Motor neuron (in vitro differentiated cells): ENCODE results near the gene CES3. TPM values are rescaled to one million over a fixed set of nuclear protein-coding genes. Genes with fewer than 3 reads are reported as not detected.
"Not testable (repeated sequence)": the region's sequence is repeated elsewhere in the genome, so short reads cannot be mapped to it uniquely, and the experiment has no call there.

Source experiments
- ATAC-seq, 8 experiments: fragments of 200-7000 bp; cut with Tn5 transposase; replicated peaks in 6 of 8; 2 replicates each; pipeline ENCODE4 v1.8.0; 2021; ENCODE audit warnings: mild to moderate bottlenecking in 8 of 8, moderate library complexity in 8 of 8
- H3K27ac ChIP-seq, 2 donors: fragments of 250-450 bp; sonication (Bioruptor Pico); 2 replicates each; pipeline ENCODE4 v1.9.0; 2021; ENCODE audit warnings: antibody characterized with exemption in 2 of 2, mild to moderate bottlenecking in 2 of 2, moderate library complexity in 1 of 2
- H3K4me1 ChIP-seq, 2 donors: fragments of 250-450 bp; sonication (Bioruptor Pico); replicated peaks in 1 of 2; 2 replicates each; pipeline ENCODE4 v1.6.1; 2021; ENCODE audit warnings: antibody characterized with exemption in 2 of 2, mild to moderate bottlenecking in 2 of 2, moderate library complexity in 1 of 2
- H3K4me3 ChIP-seq, 5 donors: fragments of 250-450 bp; sonication (Bioruptor Pico); 2 replicates each; pipeline ENCODE4 v1.9.0; 2021; ENCODE audit warnings: antibody characterized with exemption in 5 of 5, mild to moderate bottlenecking in 5 of 5, moderate library complexity in 4 of 5
- WGBS, 10 experiments: fragments of 450-650 bp; shearing (Covaris generic); methylation state at CpG; one replicate each; pipeline ENCODE4 v1.0.0; 2022; 5-methylcytosine and 5-hydroxymethylcytosine counted together
- in situ Hi-C, 9 experiments: fragments of 400-800 bp; cut with MboI; loops; one replicate each; pipeline ENCODE4 v1.15.0; 2021; ENCODE audit warnings: low sequenced_read_pairs in 9 of 9, low pct_unique_long_range_greater_than_20kb in 2 of 9; ENCODE audit not compliant: unreplicated experiment in 9 of 9
- total RNA-seq, 8 experiments: library from RNA; unstranded; fragments of 300-600 nt; gene quantifications; 2 replicates each; pipeline versions ENCODE4 v1.2.3 to v1.2.4, GENCODE V29; 2022

Gene CES3
- total RNA-seq, 8 experiments from 2014 or later, result 0.09 to 1.9 (median 0.53) TPM

GRCh38 chr16:66950437-66950836, 10.6 kb upstream of the CES3 start:
- H3K4me3 ChIP-seq, result no peak overlapping the region
- ATAC-seq, result no peak
- H3K4me1 ChIP-seq, result peaks cover 4 to 10% of the 10 kb centered on the region in 2 donors
- WGBS, 10 experiments, result 47 to 90% (median 68%) methylated on average over 1 to 2 of the region's 2 CpGs; no CpG with 5 or more reads in 2 of the 10 experiments
- in situ Hi-C loops, result loop anchor here in 8 of 9 experiments (10.0 to 25.0 kb wide), 2 partner anchors 204 to 212 kb away; partner anchors contain the start of genes B3GNT9 (in 8 of the 8), FBXL8 (in 8 of the 8), TRADD (in 8 of the 8) and HSF4 (in 7 of the 8)
- H3K27ac ChIP-seq, result no peak overlapping the region

GRCh38 chr16:66950971-66951790, 9.9 kb upstream of the CES3 start:
- in situ Hi-C loops, result loop anchor here in 8 of 9 experiments (10.0 to 25.0 kb wide), 2 partner anchors 204 to 211 kb away; partner anchors contain the start of genes B3GNT9 (in 8 of the 8), FBXL8 (in 8 of the 8), TRADD (in 8 of the 8) and HSF4 (in 7 of the 8)
- no peak for ATAC-seq
- peaks cover 4 to 10% of the 10 kb centered on the region in 2 donors for H3K4me1 ChIP-seq
- no peak overlapping the region for H3K4me3 ChIP-seq
- 37 to 100% (median 74%) methylated on average over 3 to 4 of the region's 4 CpGs for WGBS, 10 experiments
- H3K27ac ChIP-seq, result no peak overlapping the region

GRCh38 chr16:66952430-66953110, 8.5 kb upstream of the CES3 start:
- in situ Hi-C loops, result loop anchor here in 8 of 9 experiments (10.0 to 25.0 kb wide), 2 partner anchors 202 to 210 kb away; partner anchors contain the start of genes B3GNT9 (in 8 of the 8), FBXL8 (in 8 of the 8), TRADD (in 8 of the 8) and HSF4 (in 7 of the 8)
- no peak for ATAC-seq
- Histone ChIP-seq H3K27ac (no peak overlapping the region), H3K4me3 (no peak overlapping the region), H3K4me1 (peaks cover 4 to 9% of the 10 kb centered on the region in 2 donors)
- WGBS, 10 experiments, result 49 to 100% (median 61%) methylated on average over 1 to 6 of the region's 7 CpGs

GRCh38 chr16:66953462-66954096, 7.5 kb upstream of the CES3 start:
- WGBS, 10 experiments, result 20 to 100% (median 61%) methylated on average over 1 to 8 of the region's 10 CpGs; no CpG with 5 or more reads in 1 of the 10 experiments
- in situ Hi-C loops, result loop anchor here in 8 of 9 experiments (10.0 to 25.0 kb wide), 2 partner anchors 201 to 209 kb away; partner anchors contain the start of genes B3GNT9 (in 8 of the 8), FBXL8 (in 8 of the 8), TRADD (in 8 of the 8) and HSF4 (in 7 of the 8)

GRCh38 chr16:66954097-66954659, 6.9 kb upstream of the CES3 start:
- in situ Hi-C loops, result loop anchor here in 8 of 9 experiments (10.0 to 25.0 kb wide), 2 partner anchors 201 to 208 kb away; partner anchors contain the start of genes B3GNT9 (in 8 of the 8), FBXL8 (in 8 of the 8), TRADD (in 8 of the 8) and HSF4 (in 7 of the 8)
- peak; percentile 60 to 94 (median 79) for ATAC-seq
- H3K4me1 ChIP-seq, result peaks cover 0 to under 1% of the 10 kb centered on the region in 2 donors
- H3K4me3 ChIP-seq, result no peak overlapping the region
- 0 to 49% (median 14%) methylated on average over 2 to 7 of the region's 8 CpGs; no CpG with 5 or more reads in 1 of the 10 experiments for WGBS, 10 experiments
- no peak overlapping the region for H3K27ac ChIP-seq

More at GRCh38 chr16:66953462-66954096, 7.5 kb upstream of the CES3 start:
- H3K4me1 ChIP-seq, result peaks cover 2 to 4% of the 10 kb centered on the region in 2 donors
- ATAC-seq, result peak in 2 of 8 experiments; percentile 11 to 24
- no peak overlapping the region for H3K27ac ChIP-seq
- H3K4me3 ChIP-seq, result no peak overlapping the region

GRCh38 chr16:66955363-66956153, 5.5 kb upstream of the CES3 start:
- not testable (repeated sequence) for H3K4me1 ChIP-seq, H3K4me3 ChIP-seq, H3K27ac ChIP-seq, ATAC-seq
- in situ Hi-C loops, result loop anchor here in 8 of 9 experiments (10.0 to 25.0 kb wide), 2 partner anchors 199 to 207 kb away; partner anchors contain the start of genes B3GNT9 (in 8 of the 8), FBXL8 (in 8 of the 8), TRADD (in 8 of the 8) and HSF4 (in 7 of the 8)
- 62 to 100% (median 86%) methylated on average over 1 to 14 of the region's 17 CpGs; no CpG with 5 or more reads in 1 of the 10 experiments for WGBS, 10 experiments

- not testable (repeated sequence) for H3K27ac ChIP-seq, ATAC-seq, H3K4me3 ChIP-seq, H3K4me1 ChIP-seq
- in situ Hi-C loops, result loop anchor here in 8 of 9 experiments (10.0 to 25.0 kb wide), 2 partner anchors 199 to 206 kb away; partner anchors contain the start of genes B3GNT9 (in 8 of the 8), FBXL8 (in 8 of the 8), TRADD (in 8 of the 8) and HSF4 (in 7 of the 8)
- 60% methylated on average over 1 of the region's 1 CpG; no CpG with 5 or more reads in 9 of the 10 experiments for WGBS, 10 experiments
Measured at GRCh38 chr16:66956154-66956457, 5.0 kb upstream of the CES3 start.

- ATAC-seq, result no peak
- in situ Hi-C loops, result loop anchor here in 8 of 9 experiments (10.0 to 25.0 kb wide), 2 partner anchors 196 to 203 kb away; partner anchors contain the start of genes B3GNT9 (in 8 of the 8), FBXL8 (in 8 of the 8), TRADD (in 8 of the 8) and HSF4 (in 7 of the 8)
- WGBS, 10 experiments, result 0 to 100% (median 41%) methylated on average over 1 to 7 of the region's 7 CpGs; no CpG with 5 or more reads in 1 of the 10 experiments
- H3K4me1 ChIP-seq, result no peaks in the 10 kb centered on the region
- H3K4me3 ChIP-seq, result no peak overlapping the region
- H3K27ac ChIP-seq, result no peak overlapping the region
Measured at GRCh38 chr16:66958857-66959703, 2.0 kb upstream of the CES3 start.

- WGBS, 10 experiments, result 0 to 90% (median 55%) methylated on average over 1 to 3 of the region's 5 CpGs; no CpG with 5 or more reads in 4 of the 10 experiments
- H3K4me1 ChIP-seq, result no peaks in the 10 kb centered on the region
- in situ Hi-C loops, result loop anchor here in 8 of 9 experiments (10.0 to 25.0 kb wide), 2 partner anchors 195 to 203 kb away; partner anchors contain the start of genes B3GNT9 (in 8 of the 8), FBXL8 (in 8 of the 8), TRADD (in 8 of the 8) and HSF4 (in 7 of the 8)
- ATAC-seq, result no peak
- no peak overlapping the region for H3K27ac ChIP-seq
- no peak overlapping the region for H3K4me3 ChIP-seq
Measured at GRCh38 chr16:66959704-66960161, 1.3 kb upstream of the CES3 start.

GRCh38 chr16:66960270-66960669, 796 bp upstream of the CES3 start:
- no peak overlapping the region for H3K4me3 ChIP-seq
- no peak for ATAC-seq
- 43 to 100% (median 82%) methylated on average over 1 of the region's 1 CpG; no CpG with 5 or more reads in 2 of the 10 experiments for WGBS, 10 experiments
- H3K27ac ChIP-seq, result no peak overlapping the region
- in situ Hi-C loops, result loop anchor here in 7 of 9 experiments (25.0 kb wide), 1 partner anchor 202 kb away; the partner anchor contains the start of genes B3GNT9 (in 7 of the 7), FBXL8 (in 7 of the 7), HSF4 (in 7 of the 7) and NOL3 (in 7 of the 7)
- no peaks in the 10 kb centered on the region for H3K4me1 ChIP-seq
